K562 (cell line): ENCODE results near the gene RAE1. TPM values are rescaled to one million over a fixed set of nuclear protein-coding genes. Genes with fewer than 3 reads are reported as not detected.

Experiments used
- MAFK ChIP-seq: IDR thresholded peaks from 2 replicates; pipeline ENCODE4 v1.6.1; 2011; ENCODE audit warnings: low read length, improper control_type of control experiment
- MAZ ChIP-seq, 2 experiments: fragments of 450-650 bp in 1 of 2; sonication (generic) in 1 of 2; formaldehyde crosslinking; IDR thresholded peaks in 1 of 2; conservative IDR thresholded peaks in 1 of 2; 2 replicates each; pipeline versions ENCODE4 v1.4.0 to v1.5.0; 2020; ENCODE audit warnings: mild to moderate bottlenecking in 1 of 2, missing genetic modification reagents in 1 of 2
- NONO ChIP-seq, 2 experiments: fragments of 200-400 bp in 1 of 2; fragments of 450-650 bp in 1 of 2; formaldehyde crosslinking in 1 of 2; IDR thresholded peaks; 2 replicates each; pipeline ENCODE4 v1.6.1; 2017; ENCODE audit warnings: low read depth in 2 of 2, mild to moderate bottlenecking in 2 of 2, moderate library complexity in 2 of 2, low read length in 1 of 2
- SREBF2 ChIP-seq: sonication (generic); formaldehyde crosslinking; IDR thresholded peaks from 2 replicates; pipeline ENCODE4 v1.4.0; 2020; ENCODE audit warnings: mild to moderate bottlenecking, missing genetic modification reagents
- TARDBP ChIP-seq: fragments of 450-650 bp; IDR thresholded peaks from 2 replicates; pipeline ENCODE4 v1.6.1; 2016
- UBTF ChIP-seq, 2 experiments: IDR thresholded peaks; 2 replicates each; pipeline ENCODE4 v1.6.1; 2012; ENCODE audit warnings: improper control_type of control experiment in 2 of 2, low read depth in 2 of 2, low read length in 2 of 2, borderline replicate concordance in 1 of 2
- ZNF830 ChIP-seq: fragments of 250-450 bp; sonication (Bioruptor Pico); IDR thresholded peaks from 2 replicates; pipeline ENCODE4 v1.5.0; 2021; ENCODE audit warnings: mild to moderate bottlenecking
- polyA plus RNA-seq, 8 experiments: library from polyadenylated mRNA; depleted of rRNA in 4 of 8; stranded (reverse) in 5 of 8; unstranded in 3 of 8; fragments of >200 nt; fragmentation: Nextera tagmentation in 2 of 8; fragmentation: Illumina TruSeq in 1 of 8; extraction: Ambion mirVana in 2 of 8; extraction: Trizol in 1 of 8; gene quantifications; 2 replicates each; pipeline versions ENCODE4 v1.2.1 to v1.2.3, GENCODE V29; 2011 to 2014; ENCODE audit warnings: inconsistent platforms in 1 of 8, missing spikeins in 1 of 8
- total RNA-seq, 7 experiments: library from RNA; depleted of rRNA in 6 of 7; stranded (reverse); fragments of >200 nt in 6 of 7; fragmentation: Illumina TruSeq in 2 of 7; extraction: Trizol in 2 of 7; gene quantifications; 2 replicates each; pipeline versions ENCODE4 v1.2.1 to v1.2.3, GENCODE V29; 2011 to 2021; ENCODE audit warnings: low replicate concordance in 1 of 7
- TF ChIP-seq, protein P1 (sequence below): fragments of 450-650 bp; IDR thresholded peaks from 2 replicates; pipeline ENCODE4 v1.6.1; 2016; ENCODE audit warnings: borderline replicate concordance
- TF ChIP-seq, protein P2 (sequence below): sonication (generic); formaldehyde crosslinking; IDR thresholded peaks from 2 replicates; pipeline ENCODE4 v1.8.1; 2022; ENCODE audit warnings: missing genetic modification reagents
- TF ChIP-seq, protein P3 (sequence below): sonication (generic); formaldehyde crosslinking; IDR thresholded peaks from 2 replicates; pipeline ENCODE4 v1.8.0; 2022; ENCODE audit warnings: missing genetic modification reagents, mild to moderate bottlenecking, moderate library complexity, borderline replicate concordance

The RAE1 gene
- total and polyA plus RNA-seq, 9 of the 15 experiments (the other 6 are each of a cell fraction or from before 2014, with no cell fraction given), result 33.7 to 248 (median 77.7) TPM

- TF ChIP-seq SREBF2 (no peak), MAFK (no peak), ZNF830 (CRISPR knock-in tag) (no peak), UBTF (IDR thresholded peaks at IDR 0.05; ENCODE audit: borderline replicate concordance in 1 of 2, low read depth in 2 of 2, low read length in 2 of 2) (no peak), NONO (IDR thresholded peaks at IDR 0.05; ENCODE audit: low read depth in 2 of 2, low read length in 1 of 2) (no peak), MAZ (CRISPR knock-in tag; conservative IDR thresholded peaks at IDR 0.05 in 1 of 2, IDR thresholded peaks at IDR 0.05 in 1 of 2) (peak in 1 of 2 experiments; percentile 52; a peak in 1 of 4 replicates), TARDBP (no peak)
- TF ChIP-seq, protein P1, sequence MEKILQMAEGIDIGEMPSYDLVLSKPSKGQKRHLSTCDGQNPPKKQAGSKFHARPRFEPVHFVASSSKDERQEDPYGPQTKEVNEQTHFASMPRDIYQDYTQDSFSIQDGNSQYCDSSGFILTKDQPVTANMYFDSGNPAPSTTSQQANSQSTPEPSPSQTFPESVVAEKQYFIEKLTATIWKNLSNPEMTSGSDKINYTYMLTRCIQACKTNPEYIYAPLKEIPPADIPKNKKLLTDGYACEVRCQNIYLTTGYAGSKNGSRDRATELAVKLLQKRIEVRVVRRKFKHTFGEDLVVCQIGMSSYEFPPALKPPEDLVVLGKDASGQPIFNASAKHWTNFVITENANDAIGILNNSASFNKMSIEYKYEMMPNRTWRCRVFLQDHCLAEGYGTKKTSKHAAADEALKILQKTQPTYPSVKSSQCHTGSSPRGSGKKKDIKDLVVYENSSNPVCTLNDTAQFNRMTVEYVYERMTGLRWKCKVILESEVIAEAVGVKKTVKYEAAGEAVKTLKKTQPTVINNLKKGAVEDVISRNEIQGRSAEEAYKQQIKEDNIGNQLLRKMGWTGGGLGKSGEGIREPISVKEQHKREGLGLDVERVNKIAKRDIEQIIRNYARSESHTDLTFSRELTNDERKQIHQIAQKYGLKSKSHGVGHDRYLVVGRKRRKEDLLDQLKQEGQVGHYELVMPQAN, result no peak
- TF ChIP-seq, protein P2, sequence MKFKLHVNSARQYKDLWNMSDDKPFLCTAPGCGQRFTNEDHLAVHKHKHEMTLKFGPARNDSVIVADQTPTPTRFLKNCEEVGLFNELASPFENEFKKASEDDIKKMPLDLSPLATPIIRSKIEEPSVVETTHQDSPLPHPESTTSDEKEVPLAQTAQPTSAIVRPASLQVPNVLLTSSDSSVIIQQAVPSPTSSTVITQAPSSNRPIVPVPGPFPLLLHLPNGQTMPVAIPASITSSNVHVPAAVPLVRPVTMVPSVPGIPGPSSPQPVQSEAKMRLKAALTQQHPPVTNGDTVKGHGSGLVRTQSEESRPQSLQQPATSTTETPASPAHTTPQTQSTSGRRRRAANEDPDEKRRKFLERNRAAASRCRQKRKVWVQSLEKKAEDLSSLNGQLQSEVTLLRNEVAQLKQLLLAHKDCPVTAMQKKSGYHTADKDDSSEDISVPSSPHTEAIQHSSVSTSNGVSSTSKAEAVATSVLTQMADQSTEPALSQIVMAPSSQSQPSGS (CRISPR knock-in tag), result no peak
- TF ChIP-seq, protein P3, sequence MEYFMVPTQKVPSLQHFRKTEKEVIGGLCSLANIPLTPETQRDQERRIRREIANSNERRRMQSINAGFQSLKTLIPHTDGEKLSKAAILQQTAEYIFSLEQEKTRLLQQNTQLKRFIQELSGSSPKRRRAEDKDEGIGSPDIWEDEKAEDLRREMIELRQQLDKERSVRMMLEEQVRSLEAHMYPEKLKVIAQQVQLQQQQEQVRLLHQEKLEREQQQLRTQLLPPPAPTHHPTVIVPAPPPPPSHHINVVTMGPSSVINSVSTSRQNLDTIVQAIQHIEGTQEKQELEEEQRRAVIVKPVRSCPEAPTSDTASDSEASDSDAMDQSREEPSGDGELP, result peak; percentile 55; the same call in 1 of the 2 replicates
- TF ChIP-seq, all 486 proteins: peak for 14
Measured at GRCh38 chr20:57392512-57393271, 41.6 kb downstream of the RAE1 start (continued).
